Ramos (cell line): ENCODE data around the gene EXOC3.

Source experiments
- in situ Hi-C: fragments of 300-500 bp; cut with MboI; formaldehyde crosslinking; loops from one replicate; pipeline ENCODE4 v1.14.3; 2022; ENCODE audit warnings: low sequenced_read_pairs; ENCODE audit not compliant: unreplicated experiment

EXOC3 gene

DNA sequence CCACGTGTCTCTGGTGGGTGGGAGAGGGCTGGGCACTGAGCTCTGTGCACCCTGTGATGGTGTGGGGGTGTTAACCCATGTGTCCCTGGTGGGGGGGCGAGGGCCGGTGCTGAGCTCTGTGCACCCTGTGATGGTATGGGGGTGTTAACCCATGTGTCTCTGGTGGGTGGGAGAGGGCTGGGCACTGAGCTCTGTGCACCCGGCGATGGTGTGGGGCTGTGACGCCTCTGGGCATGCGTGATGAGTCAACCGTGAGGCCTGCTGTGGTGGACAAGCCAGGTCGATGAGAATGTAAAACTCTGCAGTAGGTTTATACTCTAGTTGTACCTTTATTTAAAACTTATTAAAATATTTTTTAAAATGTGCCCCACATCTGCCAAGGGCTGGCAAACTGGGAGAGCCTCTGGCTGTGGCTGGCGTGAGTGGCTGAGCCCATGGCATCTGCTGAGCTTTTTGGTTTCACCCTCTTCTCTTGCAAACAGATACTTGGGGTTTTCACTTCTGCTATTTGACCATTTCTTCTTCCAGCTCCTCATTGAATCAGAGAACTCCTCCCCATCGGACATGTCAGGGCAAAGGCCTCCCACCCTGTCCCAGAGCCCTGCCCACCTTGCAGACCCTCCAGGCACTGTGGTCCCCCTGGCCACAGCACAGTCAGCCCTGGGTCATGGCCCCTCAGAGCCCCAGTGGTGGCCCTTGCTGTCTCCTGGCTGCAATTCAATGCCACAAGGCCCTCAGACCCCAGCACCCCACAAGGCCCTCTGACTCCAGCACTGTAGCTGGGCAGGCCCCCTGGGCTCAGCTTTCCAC, 18.5 kb upstream of the EXOC3 start:
- in situ Hi-C loops = no loop called here

DNA sequence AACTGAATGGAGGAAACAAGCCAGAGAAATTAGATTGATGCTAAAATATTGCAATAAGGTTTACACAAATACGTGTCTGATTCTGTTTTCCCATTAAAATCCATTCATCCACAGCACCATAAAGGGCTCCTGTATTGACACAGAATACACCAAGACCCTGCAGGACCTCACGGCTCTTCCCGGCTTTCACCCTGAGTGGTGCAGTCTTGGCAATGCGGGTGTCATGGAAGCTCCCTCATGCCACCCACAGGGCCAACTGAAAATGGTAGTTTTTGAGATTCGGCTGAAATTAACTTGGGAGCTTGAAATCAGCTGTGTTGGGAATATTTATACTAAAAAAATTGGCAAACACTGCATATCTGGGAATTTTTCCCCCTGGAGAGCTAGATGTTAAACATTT, 17.3 kb upstream of the EXOC3 start:
- in situ Hi-C loops = no loop called here

- in situ Hi-C loops = no loop called here
These were observed 16.5 kb upstream of the EXOC3 start for GRCh38 chr5:426392-426976.

- in situ Hi-C loops = no loop called here
These were observed 15.4 kb upstream of the EXOC3 start for GRCh38 chr5:427415-428087.

DNA sequence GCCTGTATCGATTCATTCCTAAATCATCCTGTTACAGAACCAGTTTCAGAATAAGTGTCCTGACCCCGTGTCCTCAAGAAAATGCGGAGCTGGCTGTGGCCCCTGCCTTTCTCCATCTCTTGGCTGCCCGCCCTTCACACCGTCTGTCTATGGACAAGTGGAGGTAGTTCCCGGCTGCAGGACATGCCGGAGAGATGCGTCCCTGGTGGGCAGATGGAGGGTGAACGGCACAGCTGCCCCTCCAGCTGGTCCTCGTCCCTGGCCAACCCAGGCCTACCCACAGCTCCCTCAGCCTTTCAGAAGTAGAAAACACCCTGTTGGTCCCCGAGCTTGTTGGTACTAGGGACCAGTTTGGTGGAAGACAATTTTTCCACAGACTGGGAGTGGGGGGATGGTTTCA, 14.8 kb upstream of the EXOC3 start:
- in situ Hi-C loops = no loop called here

- in situ Hi-C loops = no loop called here
These were observed 14.1 kb upstream of the EXOC3 start for GRCh38 chr5:428754-429452.

- in situ Hi-C loops = loop anchor here (5.0 kb wide), 1 partner anchor 112 kb away; no protein-coding TSS in a partner anchor
These were observed 13.4 kb upstream of the EXOC3 start for GRCh38 chr5:429453-430188.

DNA sequence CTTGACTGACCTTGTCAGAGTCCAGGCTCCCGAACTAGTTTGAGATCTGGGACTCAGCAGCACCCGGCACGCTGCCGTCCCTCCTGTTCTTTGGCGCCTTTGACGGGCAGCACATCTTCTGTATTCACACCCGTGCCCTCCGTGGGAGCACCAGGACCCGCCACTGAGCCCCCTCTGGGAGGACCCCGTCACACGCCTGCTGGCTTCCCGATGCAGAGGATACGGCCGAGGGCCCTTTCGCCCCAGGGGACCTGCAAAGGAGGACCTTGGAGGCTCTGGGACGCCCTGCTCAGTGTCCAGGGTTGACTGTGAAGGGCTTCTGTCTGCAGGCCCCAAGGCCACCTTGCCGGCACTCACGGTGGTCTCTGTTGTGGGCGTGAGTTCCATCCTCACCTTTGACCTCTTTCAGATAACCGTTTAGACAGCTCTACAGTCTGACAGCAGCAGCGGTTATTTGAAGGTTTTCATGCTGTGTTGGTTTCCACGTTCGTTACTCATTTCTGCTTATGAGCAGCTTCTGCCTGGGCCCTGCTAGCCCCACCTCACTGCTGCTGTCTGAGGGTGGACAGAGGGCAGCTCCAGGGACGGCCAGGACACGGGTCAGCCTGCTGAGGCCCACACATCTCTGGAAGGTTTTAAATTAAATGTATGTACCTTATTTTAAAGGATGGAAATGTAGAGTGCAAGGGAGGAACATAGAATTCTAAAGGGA, 12.6 kb upstream of the EXOC3 start:
- in situ Hi-C loops = loop anchor here (5.0 kb wide), 1 partner anchor 113 kb away; no protein-coding TSS in a partner anchor

GRCh38 chr5:431001-431710, 11.8 kb upstream of the EXOC3 start:
- in situ Hi-C loops = loop anchor here (5.0 kb wide), 1 partner anchor 114 kb away; no protein-coding TSS in a partner anchor

GRCh38 chr5:431711-432050, 11.3 kb upstream of the EXOC3 start:
- in situ Hi-C loops = loop anchor here (5.0 kb wide), 1 partner anchor 114 kb away; no protein-coding TSS in a partner anchor

DNA sequence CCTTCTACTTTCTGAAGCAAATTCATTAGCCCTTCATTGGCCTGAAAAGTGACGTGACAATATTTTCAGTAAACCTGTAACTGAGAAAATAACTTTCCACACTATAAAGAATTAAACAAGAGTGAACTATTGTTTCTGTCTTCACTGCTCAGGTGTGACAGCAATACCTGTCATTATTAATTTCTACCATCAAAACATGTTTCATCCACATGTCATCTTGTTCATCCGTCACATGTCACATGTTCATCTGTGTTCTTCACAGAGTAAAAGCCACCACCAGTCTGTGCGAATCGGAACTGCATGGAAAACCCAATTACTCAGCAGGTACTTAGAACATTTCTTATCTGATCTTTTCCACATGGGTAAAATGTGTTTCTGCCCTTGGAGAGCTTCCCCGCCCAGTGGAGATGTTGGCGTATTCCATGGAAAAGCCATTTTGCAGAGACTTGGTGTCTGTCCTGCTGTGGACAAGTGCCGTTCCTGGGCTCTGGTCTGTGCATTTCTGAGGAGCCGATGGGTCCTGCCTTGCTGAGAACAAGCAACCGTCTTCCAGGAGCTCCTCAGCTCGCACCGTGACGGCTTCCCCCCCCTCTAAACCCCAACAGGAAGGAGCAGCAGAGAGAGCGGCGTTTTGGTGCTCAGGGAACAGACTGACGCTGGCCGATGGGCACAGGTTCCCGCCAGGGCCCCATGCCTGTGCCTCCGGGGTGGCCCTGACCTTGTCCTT, 10.6 kb upstream of the EXOC3 start:
- in situ Hi-C loops = loop anchor here (5.0 kb wide), 1 partner anchor 115 kb away; no protein-coding TSS in a partner anchor

DNA sequence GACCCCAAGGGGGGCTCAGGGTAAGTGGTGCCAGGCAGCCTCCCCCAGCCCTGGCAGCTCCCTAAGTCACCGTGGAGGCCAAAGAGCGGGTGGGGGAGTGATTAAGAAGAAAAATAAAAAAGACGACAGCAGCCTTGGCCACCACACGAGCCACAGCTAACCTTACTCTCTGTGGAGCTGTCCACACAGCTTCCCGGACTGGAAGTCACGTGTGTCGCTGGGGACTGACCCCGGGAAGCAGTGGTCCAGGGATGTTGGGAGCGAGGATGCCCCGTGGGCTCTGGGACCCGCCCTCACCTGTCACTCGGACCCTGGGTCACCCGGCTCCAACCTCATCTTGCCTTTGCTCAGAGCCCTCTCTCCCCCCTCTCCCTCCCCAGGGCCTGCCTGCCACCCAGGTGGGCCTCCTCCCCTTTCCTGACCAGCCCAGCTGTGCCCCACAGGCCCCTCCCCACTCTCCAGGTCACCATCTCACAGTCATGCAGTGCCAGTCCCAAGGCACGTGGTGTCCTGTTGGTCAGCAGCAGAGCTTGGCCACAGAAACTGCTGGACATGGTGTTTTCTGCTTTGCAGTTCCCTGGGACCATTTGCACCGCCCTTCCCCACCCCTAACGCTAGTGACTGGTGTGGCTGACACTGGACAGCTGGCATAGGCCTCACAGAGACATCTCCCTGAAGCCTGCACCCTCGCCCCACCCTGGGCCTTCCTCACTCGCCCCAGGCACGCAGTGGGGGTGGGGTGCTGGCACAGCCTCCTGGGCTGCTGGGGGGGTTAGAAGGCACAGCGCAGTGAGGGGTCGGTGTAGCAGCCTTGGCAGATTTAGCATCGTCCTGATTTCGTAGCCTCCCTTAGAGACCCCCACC, 9.8 kb upstream of the EXOC3 start:
- in situ Hi-C loops = loop anchor here (5.0 kb wide), 1 partner anchor 116 kb away; no protein-coding TSS in a partner anchor

DNA sequence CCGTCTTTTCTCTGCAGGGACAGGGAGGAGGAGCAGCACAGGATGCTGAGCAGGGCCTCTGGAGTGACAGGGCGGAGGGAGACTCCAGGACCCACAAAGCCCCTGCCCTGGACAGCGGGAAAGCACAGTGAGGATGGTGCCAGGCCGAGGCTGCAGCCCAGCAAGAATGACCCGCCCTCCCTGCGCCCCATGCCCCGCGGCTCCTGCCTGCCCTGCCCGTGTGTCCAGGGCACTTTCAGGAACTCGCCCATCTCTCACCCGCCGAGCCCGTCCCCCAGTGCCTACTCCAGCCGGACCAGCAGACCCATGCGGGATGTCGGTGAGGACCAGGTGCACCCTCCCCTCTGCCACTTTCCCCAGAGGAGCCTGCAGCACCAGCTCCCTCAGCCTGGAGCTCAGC, 9.1 kb upstream of the EXOC3 start:
- in situ Hi-C loops = loop anchor here (5.0 kb wide), 1 partner anchor 117 kb away; no protein-coding TSS in a partner anchor

DNA sequence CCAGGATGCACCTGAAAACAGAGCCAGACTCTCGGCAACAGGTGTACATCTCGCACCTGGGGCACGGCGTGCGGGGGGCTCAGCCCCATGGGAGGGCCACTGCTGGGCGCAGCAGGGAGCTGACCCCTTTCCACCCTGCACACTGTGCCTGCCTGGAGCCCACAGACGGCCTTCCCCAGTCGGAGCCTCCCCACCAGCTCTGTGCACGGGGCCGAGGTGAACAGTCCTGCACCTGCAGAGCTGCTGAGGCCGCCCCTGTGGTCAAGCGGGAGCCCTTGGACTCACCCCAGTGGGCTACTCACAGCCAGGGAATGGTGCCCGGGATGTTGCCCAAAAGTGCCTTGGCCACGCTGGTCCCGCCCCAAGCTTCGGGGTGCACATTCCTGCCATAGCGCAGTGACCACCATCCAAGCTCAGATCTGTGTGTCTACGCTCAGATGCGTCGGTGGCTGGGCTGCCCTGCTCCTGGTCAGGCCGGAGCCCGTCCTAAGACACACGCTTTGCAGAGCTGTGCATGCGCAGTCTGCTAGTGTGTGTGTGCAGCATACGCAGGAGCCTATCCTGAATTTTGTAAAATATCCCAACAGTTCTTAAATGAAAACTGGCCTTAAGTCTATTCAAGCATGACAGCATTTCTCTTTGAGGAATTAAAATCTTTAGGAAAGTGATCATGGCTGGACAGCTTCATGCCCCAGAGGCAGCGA, 8.4 kb upstream of the EXOC3 start:
- in situ Hi-C loops = loop anchor here (5.0 kb wide), 1 partner anchor 117 kb away; no protein-coding TSS in a partner anchor

GRCh38 chr5:435156-435790, 7.7 kb upstream of the EXOC3 start:
- in situ Hi-C loops = no loop called here
